Fibroblast of lung (primary cell): ENCODE results near the gene TAS1R1.

Experiments
- CTCF ChIP-seq, 2 donors: IDR thresholded peaks in 1 of 2; conservative IDR thresholded peaks in 1 of 2; 1 replicate in 1 of 2; 2 replicates in 1 of 2; pipeline ENCODE4 v1.5.1; 2011 to 2012; ENCODE audit warnings: low read length in 2 of 2, control low read depth in 1 of 2, inconsistent platforms in 1 of 2, low read depth in 1 of 2, mild to moderate bottlenecking in 1 of 2
- EZH2 ChIP-seq: IDR thresholded peaks from 2 replicates; pipeline ENCODE4 v1.5.1; 2012; ENCODE audit warnings: low read length, control low read depth, mild to moderate bottlenecking; ENCODE audit errors: missing control alignments

- TF ChIP-seq CTCF (conservative IDR thresholded peaks at IDR 0.05 in 1 of 2, IDR thresholded peaks at IDR 0.05 in 1 of 2; ENCODE audit: low read depth in 1 of 2, low read length in 2 of 2) (no peak), EZH2 (no peak)
Observed at GRCh38 chr1:6515771-6516170, 39.3 kb upstream of the TAS1R1 start.
